Neuron (in vitro differentiated cells): ENCODE measurements around the gene GOSR1.
A peak's percentile ranks its signal among the peaks of the same experiment; 100 is the strongest.
"Not testable (repeated sequence)": the region's sequence is repeated elsewhere in the genome, so short reads cannot be mapped to it uniquely, and the experiment has no call there.

Source experiments
- H2AFZ ChIP-seq: one replicate; pipeline ENCODE4 v1.6.1; 2013; ENCODE audit warnings: low read depth, mild to moderate bottlenecking, inconsistent platforms, low read length, moderate library complexity
- H3K27me3 ChIP-seq: one replicate; pipeline ENCODE4 v1.6.1; 2013; ENCODE audit warnings: low read length; ENCODE audit not compliant: insufficient read depth
- H3K36me3 ChIP-seq: one replicate; pipeline ENCODE4 v1.6.1; 2013; ENCODE audit warnings: low read length; ENCODE audit not compliant: insufficient read depth
- H3K4me1 ChIP-seq: one replicate; pipeline ENCODE4 v1.6.1; 2013; ENCODE audit warnings: low read length; ENCODE audit not compliant: insufficient read depth
- H3K4me3 ChIP-seq: 2 replicates; pipeline ENCODE4 v1.5.1; 2013; ENCODE audit warnings: mild to moderate bottlenecking, low read length, moderate library complexity
- H3K9me3 ChIP-seq: one replicate; pipeline ENCODE4 v1.6.1; 2013; ENCODE audit warnings: low read length

Gene GOSR1

DNA sequence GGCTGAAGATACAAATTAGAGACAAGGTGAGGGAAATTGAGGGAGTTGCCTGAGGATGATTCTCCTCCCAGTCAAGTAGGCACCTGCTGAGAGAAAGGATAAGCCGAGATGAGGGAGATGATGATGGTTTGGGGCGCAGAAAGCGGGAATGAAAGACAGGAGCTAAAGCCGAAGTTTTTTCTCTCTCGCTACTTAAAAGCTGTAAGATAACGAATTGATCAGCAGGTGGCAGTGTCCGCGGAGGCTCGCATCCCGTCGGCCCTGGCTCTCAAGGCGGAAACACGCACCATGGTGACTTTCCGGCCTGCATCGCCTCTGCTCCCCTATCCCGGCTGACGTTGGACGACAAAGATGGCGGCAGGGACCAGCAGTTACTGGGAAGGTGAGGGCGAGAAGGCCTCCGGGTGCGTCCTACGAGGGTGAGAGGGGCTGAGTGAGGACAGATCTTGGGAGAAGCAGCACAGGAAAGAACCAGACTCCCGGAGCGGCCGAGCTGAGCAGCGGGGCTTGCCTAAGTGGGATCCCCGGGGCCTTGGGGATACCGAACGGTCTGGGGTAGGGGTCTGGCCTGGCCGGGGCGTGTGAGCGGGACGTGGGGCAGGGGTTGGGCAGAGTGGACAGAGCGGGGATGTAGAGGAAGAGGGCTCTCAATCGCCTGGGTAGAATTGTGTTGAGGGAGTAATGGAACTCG lies at the start of gene GOSR1:
Gene GOSR1, plus strand, starts transcription at position 326 of the 691 bp plus-strand sequence. Its CDS starts 26 bp downstream, at position 352.
- Histone ChIP-seq H3K4me1 (peaks cover 8% of the 10 kb centered on the region), H3K27me3 (no peaks in the 10 kb centered on the region), H3K4me3 (peak within 1 kb of the TSS; percentile 68), H3K9me3 (no peaks in the 10 kb centered on the region), H2AFZ (peak within 1 kb of the TSS; percentile 82), H3K36me3 (peaks cover 21% of the 10 kb centered on the region)

- no peak overlapping the region for H3K4me3 ChIP-seq
- H3K9me3 ChIP-seq: no peaks in the 10 kb centered on the region
- peaks cover 49% of the 10 kb centered on the region for H3K36me3 ChIP-seq
- H3K4me1 ChIP-seq: no peaks in the 10 kb centered on the region
- no peaks in the 10 kb centered on the region for H3K27me3 ChIP-seq
- no peak overlapping the region for H2AFZ ChIP-seq
Measured at GRCh38 chr17:30427611-30428010, 49.6 kb upstream of the GOSR1 start.

DNA sequence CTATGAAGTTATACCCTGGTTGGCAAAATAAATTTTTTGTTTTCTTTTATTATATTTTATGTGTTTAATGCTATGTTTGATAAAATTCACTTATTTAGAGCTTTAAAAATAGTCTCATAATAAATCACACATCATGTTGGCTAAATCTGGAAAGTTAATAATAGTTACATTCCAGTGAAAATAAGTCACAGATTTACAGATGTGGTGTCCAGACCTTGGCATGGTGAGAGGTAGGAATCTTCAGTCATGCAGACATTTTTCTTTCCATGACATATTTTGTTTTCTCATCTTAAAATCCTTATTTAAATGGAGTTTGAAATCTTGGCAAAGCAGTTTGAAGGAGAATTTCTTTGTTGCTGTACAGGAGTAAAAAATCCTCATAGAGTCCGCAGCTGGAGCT lies 48.1 kb upstream of the GOSR1 start:
- H3K9me3 ChIP-seq: no peaks in the 10 kb centered on the region
- no peaks in the 10 kb centered on the region for H3K27me3 ChIP-seq
- no peak overlapping the region for H2AFZ ChIP-seq
- H3K4me1 ChIP-seq: no peaks in the 10 kb centered on the region
- H3K36me3 ChIP-seq: peaks cover 49% of the 10 kb centered on the region
- H3K4me3 ChIP-seq: no peak overlapping the region

DNA sequence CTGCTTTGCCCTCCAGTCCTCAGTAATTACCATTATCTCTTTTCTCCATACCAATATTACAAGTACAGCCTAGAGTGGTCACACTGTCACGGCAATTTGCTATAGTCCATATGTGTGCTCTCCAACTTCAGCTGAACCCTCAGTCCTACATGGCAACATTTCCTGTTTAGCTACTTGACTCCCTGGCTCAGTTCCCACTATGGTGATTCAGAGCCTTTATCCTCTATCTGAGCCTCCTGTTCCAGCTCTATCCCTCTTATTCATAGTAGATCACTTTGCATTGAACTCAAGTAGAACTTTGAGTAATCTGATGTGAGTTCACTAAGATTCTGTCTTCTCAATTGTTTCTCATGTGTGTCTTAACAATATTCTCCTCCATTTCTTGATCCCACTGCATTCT lies 43.7 kb upstream of the GOSR1 start:
- Histone ChIP-seq H3K4me1 (no peaks in the 10 kb centered on the region), H3K36me3 (peaks cover 49% of the 10 kb centered on the region), H3K4me3 (no peak overlapping the region), H3K27me3 (no peaks in the 10 kb centered on the region), H2AFZ (no peak overlapping the region), H3K9me3 (peaks cover 2% of the 10 kb centered on the region)

- H3K36me3 ChIP-seq: peaks cover 36% of the 10 kb centered on the region
- no peak overlapping the region for H2AFZ ChIP-seq
- no peaks in the 10 kb centered on the region for H3K27me3 ChIP-seq
- peaks cover 2% of the 10 kb centered on the region for H3K9me3 ChIP-seq
- no peak overlapping the region for H3K4me3 ChIP-seq
- H3K4me1 ChIP-seq: no peaks in the 10 kb centered on the region
Measured at GRCh38 chr17:30436729-30437128, 40.5 kb upstream of the GOSR1 start.

DNA sequence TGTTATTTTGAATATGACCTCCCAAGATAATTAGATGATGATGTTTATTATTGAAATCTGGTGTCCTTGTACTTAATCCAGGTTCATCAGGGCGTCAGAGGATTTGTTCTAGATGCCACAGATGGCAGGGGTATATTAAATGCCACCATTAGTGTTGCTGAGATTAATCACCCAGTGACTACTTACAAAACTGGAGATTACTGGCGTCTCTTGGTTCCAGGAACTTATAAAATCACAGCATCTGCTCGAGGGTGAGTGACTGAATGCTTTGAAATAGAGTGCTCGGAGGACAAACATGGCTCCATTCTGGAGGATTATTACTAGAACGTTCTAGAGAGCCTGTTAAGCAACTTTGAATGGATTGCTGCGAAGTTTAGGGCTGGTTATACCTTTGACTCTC lies 33.5 kb upstream of the GOSR1 start:
- Histone ChIP-seq H3K4me1 (no peaks in the 10 kb centered on the region), H3K9me3 (peaks cover 4% of the 10 kb centered on the region), H3K36me3 (peaks cover 27% of the 10 kb centered on the region), H3K27me3 (no peaks in the 10 kb centered on the region), H2AFZ (no peak overlapping the region), H3K4me3 (no peak overlapping the region)

GRCh38 chr17:30446640-30447039 lies 30.6 kb upstream of the GOSR1 start:
- not testable (repeated sequence) for H3K9me3 ChIP-seq, H3K4me1 ChIP-seq, H2AFZ ChIP-seq, H3K27me3 ChIP-seq, H3K4me3 ChIP-seq
- peaks cover 48% of the 10 kb centered on the region for H3K36me3 ChIP-seq

- H2AFZ ChIP-seq: no peak overlapping the region
- H3K9me3 ChIP-seq: peaks cover 8% of the 10 kb centered on the region
- no peaks in the 10 kb centered on the region for H3K27me3 ChIP-seq
- H3K36me3 ChIP-seq: peaks cover 52% of the 10 kb centered on the region
- no peaks in the 10 kb centered on the region for H3K4me1 ChIP-seq
- H3K4me3 ChIP-seq: no peak overlapping the region
Measured at GRCh38 chr17:30449480-30449879, 27.7 kb upstream of the GOSR1 start.

DNA sequence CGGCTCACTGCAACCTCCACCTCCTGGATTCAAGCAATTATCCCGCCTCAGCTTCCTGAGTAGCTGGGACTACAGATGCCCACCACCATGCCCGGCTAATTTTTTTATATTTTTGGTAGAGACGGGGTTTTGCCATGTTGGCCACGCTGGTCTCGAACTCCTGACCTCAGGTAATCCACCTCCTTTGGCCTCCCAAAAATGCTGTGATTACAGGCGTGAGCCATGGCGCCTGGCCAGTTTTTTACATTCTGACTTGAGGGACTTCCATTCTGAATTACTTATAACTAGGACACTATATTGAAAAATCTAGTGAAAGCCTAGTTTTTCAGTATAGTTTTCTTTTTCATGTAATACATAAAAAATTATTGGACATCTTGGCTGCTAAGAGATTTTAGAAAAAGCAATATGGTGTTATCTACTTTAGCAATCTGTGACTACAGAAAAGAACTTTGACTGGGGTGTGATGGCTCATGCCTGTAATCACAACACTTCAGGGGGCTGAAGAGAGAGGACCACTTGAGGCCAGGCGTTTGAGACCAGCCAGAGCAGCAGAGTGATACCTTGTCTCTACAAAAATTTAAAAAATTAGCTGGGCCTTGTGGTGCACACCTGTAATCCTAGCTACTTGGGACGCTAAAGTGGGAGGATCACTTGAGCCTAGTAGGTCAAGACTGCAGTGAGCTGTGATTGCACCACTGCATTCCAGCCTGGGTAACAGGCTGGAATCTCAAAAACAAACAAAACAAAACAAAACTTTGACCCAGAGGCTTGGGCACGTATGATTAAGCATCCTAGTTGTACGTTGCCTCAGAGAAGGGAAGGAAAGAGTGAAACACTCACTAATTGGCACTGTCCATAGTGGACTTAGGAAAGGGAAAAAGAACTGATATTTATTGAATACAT lies 26.8 kb upstream of the GOSR1 start:
- H3K36me3 ChIP-seq: peaks cover 58% of the 10 kb centered on the region
- no peak overlapping the region for H2AFZ ChIP-seq
- no peaks in the 10 kb centered on the region for H3K4me1 ChIP-seq
- no peaks in the 10 kb centered on the region for H3K27me3 ChIP-seq
- peaks cover 8% of the 10 kb centered on the region for H3K9me3 ChIP-seq
- no peak overlapping the region for H3K4me3 ChIP-seq

DNA sequence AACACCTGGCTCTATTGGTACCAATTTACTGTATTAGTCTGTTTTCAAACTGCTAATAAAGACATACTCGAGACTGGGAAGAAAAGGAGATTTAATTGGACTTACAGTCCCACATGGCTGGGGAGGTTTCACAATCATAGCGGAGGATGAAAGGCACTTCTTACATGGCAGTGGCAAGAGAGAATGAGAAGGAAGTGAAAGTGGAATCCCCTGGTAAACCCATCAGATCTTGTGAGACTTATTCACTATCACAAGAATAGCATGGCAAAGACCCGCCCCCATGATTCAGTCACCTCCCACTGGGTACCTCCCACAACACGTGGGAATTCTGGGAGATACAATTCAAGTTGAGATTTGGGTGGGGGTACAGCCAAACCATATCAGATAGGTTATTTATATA lies 22.6 kb upstream of the GOSR1 start:
- H3K9me3 ChIP-seq: peaks cover 4% of the 10 kb centered on the region
- H3K27me3 ChIP-seq: no peaks in the 10 kb centered on the region
- H3K36me3 ChIP-seq: peaks cover 70% of the 10 kb centered on the region
- no peak overlapping the region for H2AFZ ChIP-seq
- no peaks in the 10 kb centered on the region for H3K4me1 ChIP-seq
- no peak overlapping the region for H3K4me3 ChIP-seq

- peaks cover 54% of the 10 kb centered on the region for H3K36me3 ChIP-seq
- no peak overlapping the region for H3K4me3 ChIP-seq
- H3K27me3 ChIP-seq: no peaks in the 10 kb centered on the region
Measured at GRCh38 chr17:30458371-30458770, 18.8 kb upstream of the GOSR1 start.

DNA sequence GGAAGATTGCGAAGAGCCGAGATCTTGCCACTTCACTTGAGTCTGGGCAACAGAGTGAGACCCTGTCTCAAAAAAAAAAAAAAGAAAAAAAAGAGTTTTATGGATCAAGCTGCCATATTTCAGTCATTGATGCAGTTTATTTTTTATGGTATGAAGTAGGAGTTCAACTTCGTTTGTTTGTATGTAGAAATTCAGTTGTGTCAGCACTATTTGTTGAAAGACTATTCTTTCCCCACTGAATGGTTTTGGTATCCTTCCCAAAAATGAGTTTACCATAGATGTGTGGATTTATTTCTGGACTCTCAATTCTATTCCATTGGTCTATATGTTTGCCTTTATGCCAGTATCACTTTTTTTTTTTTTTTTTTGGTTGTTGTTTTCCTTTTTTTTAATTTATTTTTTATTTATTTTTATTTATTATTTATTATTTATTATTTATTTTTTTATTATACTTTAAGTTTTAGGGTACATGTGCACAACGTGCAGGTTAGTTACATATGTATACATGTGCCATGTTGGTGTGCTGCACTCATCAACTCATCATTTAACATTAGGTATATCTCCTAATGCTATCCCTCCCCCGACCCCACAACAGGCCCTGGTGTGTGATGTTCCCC lies 18.3 kb upstream of the GOSR1 start:
- not testable (repeated sequence) for H3K4me3 ChIP-seq, H2AFZ ChIP-seq, H3K9me3 ChIP-seq, H3K27me3 ChIP-seq, H3K4me1 ChIP-seq
- peaks cover 50% of the 10 kb centered on the region for H3K36me3 ChIP-seq

More at GRCh38 chr17:30458371-30458770, 18.8 kb upstream of the GOSR1 start:
- H3K4me1 ChIP-seq: no peaks in the 10 kb centered on the region
- H2AFZ ChIP-seq: no peak overlapping the region
- peaks cover 2% of the 10 kb centered on the region for H3K9me3 ChIP-seq

- Histone ChIP-seq H3K4me3 (no peak overlapping the region), H2AFZ (no peak overlapping the region), H3K27me3 (no peaks in the 10 kb centered on the region), H3K4me1 (peaks cover 3% of the 10 kb centered on the region), H3K36me3 (peaks cover 18% of the 10 kb centered on the region), H3K9me3 (no peaks in the 10 kb centered on the region)
Measured at GRCh38 chr17:30468465-30468864, 8.7 kb upstream of the GOSR1 start.
